A673 (cell line): ENCODE data around the gene DPM1.

Experiments
- EZH2 ChIP-seq: fragments of 200-600 bp; sonication (generic); IDR thresholded peaks from 2 replicates; pipeline ENCODE4 v1.6.1; 2017; ENCODE audit warnings: borderline replicate concordance, low read depth, mild to moderate bottlenecking, mixed read lengths, antibody characterized with exemption, low read length; ENCODE audit not compliant: poor library complexity, severe bottlenecking
- TF ChIP-seq, protein P1 (sequence below): fragments of 300-800, 200-600 bp; sonication (generic); conservative IDR thresholded peaks from 2 replicates; pipeline ENCODE4 v1.5.1; 2017; ENCODE audit warnings: low read depth, mild to moderate bottlenecking, antibody characterized with exemption, low read length, moderate library complexity, mixed read lengths

- TF ChIP-seq, protein P1, sequence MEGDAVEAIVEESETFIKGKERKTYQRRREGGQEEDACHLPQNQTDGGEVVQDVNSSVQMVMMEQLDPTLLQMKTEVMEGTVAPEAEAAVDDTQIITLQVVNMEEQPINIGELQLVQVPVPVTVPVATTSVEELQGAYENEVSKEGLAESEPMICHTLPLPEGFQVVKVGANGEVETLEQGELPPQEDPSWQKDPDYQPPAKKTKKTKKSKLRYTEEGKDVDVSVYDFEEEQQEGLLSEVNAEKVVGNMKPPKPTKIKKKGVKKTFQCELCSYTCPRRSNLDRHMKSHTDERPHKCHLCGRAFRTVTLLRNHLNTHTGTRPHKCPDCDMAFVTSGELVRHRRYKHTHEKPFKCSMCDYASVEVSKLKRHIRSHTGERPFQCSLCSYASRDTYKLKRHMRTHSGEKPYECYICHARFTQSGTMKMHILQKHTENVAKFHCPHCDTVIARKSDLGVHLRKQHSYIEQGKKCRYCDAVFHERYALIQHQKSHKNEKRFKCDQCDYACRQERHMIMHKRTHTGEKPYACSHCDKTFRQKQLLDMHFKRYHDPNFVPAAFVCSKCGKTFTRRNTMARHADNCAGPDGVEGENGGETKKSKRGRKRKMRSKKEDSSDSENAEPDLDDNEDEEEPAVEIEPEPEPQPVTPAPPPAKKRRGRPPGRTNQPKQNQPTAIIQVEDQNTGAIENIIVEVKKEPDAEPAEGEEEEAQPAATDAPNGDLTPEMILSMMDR: no peak
- TF ChIP-seq EZH2: no peak
Observed at GRCh38 chr20:51004781-51005180, 46.4 kb upstream of the DPM1 start.
